Epithelial cell of proximal tubule (primary cell): Measurements from ENCODE around the gene CCDC40. TPM values are rescaled to one million over a fixed set of nuclear protein-coding genes. Genes with fewer than 3 reads are reported as not detected.

Experiments
- DNase-seq: peaks from one replicate; pipeline ENCODE4 v3.0.0-alpha.2; 2011; ENCODE audit warnings: low read depth
- H3K4me3 ChIP-seq: 2 replicates; pipeline ENCODE4 v1.5.1; 2011; ENCODE audit warnings: low read depth, mild to moderate bottlenecking, low read length
- total RNA-seq: library from RNA; depleted of rRNA; stranded (reverse); fragments of >200 nt; gene quantifications from 2 replicates; pipeline ENCODE4 v1.2.3, GENCODE V29; 2015
- TF ChIP-seq, protein P1 (sequence below): conservative IDR thresholded peaks from 2 replicates; pipeline ENCODE4 v1.5.1; 2012; ENCODE audit warnings: low read depth, mild to moderate bottlenecking, low read length

The CCDC40 gene
- total RNA-seq, 1 donor from 2014 or later: 2.2 TPM

DNA sequence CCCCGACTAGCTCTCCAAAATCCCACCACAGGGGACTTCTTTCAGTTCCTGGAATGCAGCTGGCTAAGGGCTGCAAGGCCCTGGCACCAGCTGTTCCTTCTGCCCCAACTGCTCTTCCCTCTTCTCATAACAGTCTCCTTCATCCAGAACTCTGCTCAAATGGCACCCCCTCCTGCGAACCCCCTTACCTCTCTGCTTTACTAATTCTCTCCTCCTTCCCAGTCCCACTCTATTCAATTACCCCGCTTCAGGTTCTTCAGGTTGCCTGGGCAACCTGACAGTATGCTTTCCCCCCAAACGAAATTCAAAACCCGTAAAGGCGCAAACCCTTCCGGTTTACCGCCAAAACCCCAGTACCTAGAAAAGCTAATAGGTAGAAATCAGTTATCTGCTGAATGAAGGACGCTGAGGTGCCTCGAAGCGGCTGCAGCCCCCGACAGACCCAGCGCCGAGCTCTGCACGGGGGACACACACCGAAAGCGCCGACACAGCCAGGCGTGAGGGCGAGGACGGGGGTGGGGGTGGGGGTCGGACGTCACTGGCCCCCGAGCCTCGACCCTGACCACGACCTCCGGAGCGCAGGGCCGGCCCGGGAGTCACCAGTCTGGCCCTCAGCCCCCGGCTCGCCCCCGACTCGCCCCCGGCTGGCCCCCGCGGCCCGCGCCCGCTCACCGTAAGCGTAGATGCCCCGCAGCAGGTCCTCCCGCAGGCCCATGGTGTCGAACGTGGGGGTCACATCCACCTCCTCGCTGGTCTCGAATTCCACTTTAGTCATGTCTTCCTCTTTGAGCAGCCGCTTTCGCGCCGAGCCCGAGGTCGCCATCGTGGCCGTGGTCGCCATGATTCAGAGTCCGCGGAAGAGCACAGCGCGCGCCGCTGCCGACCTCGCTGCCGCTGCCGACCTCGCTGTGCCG lies 109.9 kb downstream of the CCDC40 start:
- DNase-seq: no peak
- TF ChIP-seq, protein P1, sequence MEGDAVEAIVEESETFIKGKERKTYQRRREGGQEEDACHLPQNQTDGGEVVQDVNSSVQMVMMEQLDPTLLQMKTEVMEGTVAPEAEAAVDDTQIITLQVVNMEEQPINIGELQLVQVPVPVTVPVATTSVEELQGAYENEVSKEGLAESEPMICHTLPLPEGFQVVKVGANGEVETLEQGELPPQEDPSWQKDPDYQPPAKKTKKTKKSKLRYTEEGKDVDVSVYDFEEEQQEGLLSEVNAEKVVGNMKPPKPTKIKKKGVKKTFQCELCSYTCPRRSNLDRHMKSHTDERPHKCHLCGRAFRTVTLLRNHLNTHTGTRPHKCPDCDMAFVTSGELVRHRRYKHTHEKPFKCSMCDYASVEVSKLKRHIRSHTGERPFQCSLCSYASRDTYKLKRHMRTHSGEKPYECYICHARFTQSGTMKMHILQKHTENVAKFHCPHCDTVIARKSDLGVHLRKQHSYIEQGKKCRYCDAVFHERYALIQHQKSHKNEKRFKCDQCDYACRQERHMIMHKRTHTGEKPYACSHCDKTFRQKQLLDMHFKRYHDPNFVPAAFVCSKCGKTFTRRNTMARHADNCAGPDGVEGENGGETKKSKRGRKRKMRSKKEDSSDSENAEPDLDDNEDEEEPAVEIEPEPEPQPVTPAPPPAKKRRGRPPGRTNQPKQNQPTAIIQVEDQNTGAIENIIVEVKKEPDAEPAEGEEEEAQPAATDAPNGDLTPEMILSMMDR: no peak
- peak overlapping the region; percentile 97 for H3K4me3 ChIP-seq

DNA sequence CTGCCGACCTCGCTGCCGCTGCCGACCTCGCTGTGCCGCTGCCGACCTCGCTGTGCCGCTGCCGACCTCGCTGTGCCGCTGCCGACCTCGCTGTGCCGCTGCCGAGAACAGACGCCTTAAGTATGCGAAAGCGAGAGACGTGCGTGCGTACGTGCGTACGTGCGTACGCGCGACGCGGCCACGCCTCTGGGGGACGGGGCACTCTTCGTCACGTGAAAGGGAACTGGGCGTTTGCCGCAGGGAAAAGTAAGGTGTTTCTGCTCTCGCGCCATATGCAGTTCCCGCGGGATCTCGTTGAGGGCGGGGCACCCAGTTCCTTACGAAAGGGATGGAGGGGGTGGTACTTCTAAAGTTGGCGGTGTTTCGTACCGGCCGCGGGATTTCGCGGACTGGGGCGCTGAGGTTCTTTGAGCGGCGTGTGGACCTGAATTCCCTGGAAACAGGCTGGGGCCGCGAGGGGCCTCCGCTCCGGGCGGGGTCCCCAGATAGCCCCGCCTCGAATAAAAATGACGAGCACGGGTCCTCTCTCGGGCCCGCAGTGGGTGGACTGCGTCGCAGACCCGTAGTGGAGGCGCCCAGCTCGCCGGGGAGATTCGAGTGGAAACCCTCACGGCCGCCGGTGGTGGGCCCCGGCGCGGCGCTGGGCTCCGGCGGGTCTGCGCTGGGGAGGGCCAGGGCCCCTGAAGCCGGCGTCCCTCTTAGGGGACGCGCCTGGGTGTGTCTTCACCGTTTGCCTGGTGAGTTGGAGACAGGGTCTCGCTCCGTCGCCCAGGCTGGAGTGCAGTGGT lies 110.8 kb downstream of the CCDC40 start, which contains the start of gene EIF4A3:
Gene EIF4A3 (minus strand): TSS at position 94 of the 788 bp plus-strand sequence. CDS start 167 bp downstream, outside the sequence.
- TF ChIP-seq, protein P1: no peak
- DNase-seq: peak; percentile 84

More for the DNA sequence above, 110.8 kb downstream of the CCDC40 start, which contains the start of gene EIF4A3:
- H3K4me3 ChIP-seq: peak within 1 kb of the TSS; percentile 97

Other genes with a start within 250 kb of the CCDC40 start
- gene CBX8, start 239.6 kb upstream of the CCDC40 start, total RNA-seq: 3.5 and 4.1 TPM in 2 replicates
- gene CBX4, start 197.2 kb upstream of the CCDC40 start, total RNA-seq: 4.8 and 7.4 TPM in 2 replicates
- 19.9 and 25.7 TPM in 2 replicates for gene TBC1D16, start 770 bp upstream of the CCDC40 start, total RNA-seq
- gene GAA, start 64.9 kb downstream of the CCDC40 start, total RNA-seq: 8.9 and 21.8 TPM in 2 replicates
- gene EIF4A3, start 110.5 kb downstream of the CCDC40 start, total RNA-seq: 122 and 123 TPM in 2 replicates
- 0.06 and 0.36 TPM in 2 replicates for gene CARD14, start 133.4 kb downstream of the CCDC40 start, total RNA-seq
- gene SGSH, start 183.7 kb downstream of the CCDC40 start, total RNA-seq: 11.4 and 24.2 TPM in 2 replicates
- gene SLC26A11, start 183.8 kb downstream of the CCDC40 start, total RNA-seq: 5.3 and 7.6 TPM in 2 replicates
- 29.4 and 80.5 TPM in 2 replicates for gene RNF213, start 224.2 kb downstream of the CCDC40 start, total RNA-seq